HG03565 (cell line): ENCODE measurements around the gene TRIM9.
"Not testable (repeated sequence)": the region's sequence is repeated elsewhere in the genome, so short reads cannot be mapped to it uniquely, and the experiment has no call there.

Experiments
- ATAC-seq: cut with Tn5 transposase; IDR thresholded peaks from one replicate; pipeline ENCODE4 v1.9.1; 2021; ENCODE audit warnings: mild to moderate bottlenecking, moderate library complexity; ENCODE audit not compliant: unreplicated experiment

Gene TRIM9

GRCh38 chr14:51004801-51005526 lies 89.9 kb downstream of the TRIM9 start:
- ATAC-seq: no peak

GRCh38 chr14:51004352-51004800 lies 90.5 kb downstream of the TRIM9 start:
- no peak for ATAC-seq

- ATAC-seq: no peak
Measured at GRCh38 chr14:51002406-51002999, 92.4 kb downstream of the TRIM9 start.

- ATAC-seq: no peak
Measured at GRCh38 chr14:51000566-51000965, 94.3 kb downstream of the TRIM9 start.

- ATAC-seq: no peak
Measured at GRCh38 chr14:50999726-51000125, 95.2 kb downstream of the TRIM9 start.

GRCh38 chr14:50998612-50999011 lies 96.3 kb downstream of the TRIM9 start:
- no peak for ATAC-seq

GRCh38 chr14:50997712-50998111 lies 97.2 kb downstream of the TRIM9 start:
- no peak for ATAC-seq

- ATAC-seq: not testable (repeated sequence)
Measured at GRCh38 chr14:50994158-50994557, 100.7 kb downstream of the TRIM9 start.

GRCh38 chr14:50985859-50986331 lies 109.0 kb downstream of the TRIM9 start:
- no peak for ATAC-seq

- ATAC-seq: no peak
Measured at GRCh38 chr14:50985124-50985858, 109.6 kb downstream of the TRIM9 start.

- ATAC-seq: no peak
Measured at GRCh38 chr14:50984036-50984710, 110.7 kb downstream of the TRIM9 start.

- ATAC-seq: no peak
Measured at GRCh38 chr14:50979941-50980850, 114.7 kb downstream of the TRIM9 start.

- ATAC-seq: peak; percentile 74
Measured at GRCh38 chr14:50978888-50979287, 116.0 kb downstream of the TRIM9 start.

GRCh38 chr14:50978529-50978871 lies 116.4 kb downstream of the TRIM9 start:
- ATAC-seq: no peak

- ATAC-seq: no peak
Measured at GRCh38 chr14:50977863-50978528, 116.9 kb downstream of the TRIM9 start.

- ATAC-seq: no peak
Measured at GRCh38 chr14:50974118-50974517, 120.8 kb downstream of the TRIM9 start.

- ATAC-seq: no peak
Measured at GRCh38 chr14:50972734-50973133, 122.2 kb downstream of the TRIM9 start.

- no peak for ATAC-seq
Measured at GRCh38 chr14:50970886-50971781, 123.8 kb downstream of the TRIM9 start.

- ATAC-seq: no peak
Measured at GRCh38 chr14:50967790-50968189, 127.1 kb downstream of the TRIM9 start.
